Spleen (tissue), 11 donors: ENCODE data around the gene RBM42. TPM values are rescaled to one million over a fixed set of nuclear protein-coding genes. Genes with fewer than 3 reads are reported as not detected.
A peak's percentile ranks its signal among the peaks of the same experiment; 100 is the strongest.

Experiments
- DNase-seq: peaks from one replicate; pipeline ENCODE4 v3.0.0-alpha.2; 2020
- H3K27ac ChIP-seq, 8 donors: fragments of 200-600 bp; sonication (generic) in 7 of 8; 1 replicate in 4 of 8; 2 replicates in 4 of 8; pipeline versions ENCODE4 v1.5.0 to v1.8.0; 2016 to 2021; ENCODE audit warnings: inconsistent platforms in 4 of 8, mild to moderate bottlenecking in 4 of 8, moderate library complexity in 1 of 8
- H3K27me3 ChIP-seq, 7 donors: fragments of 200-600 bp; sonication (generic) in 6 of 7; replicated peaks in 1 of 7; 1 replicate in 4 of 7; 2 replicates in 3 of 7; pipeline versions ENCODE4 v1.5.0 to v1.8.0; 2016 to 2021; ENCODE audit warnings: inconsistent platforms in 3 of 7, mild to moderate bottlenecking in 1 of 7
- H3K36me3 ChIP-seq, 6 donors: fragments of 200-600 bp; sonication (generic) in 5 of 6; 1 replicate in 4 of 6; 2 replicates in 2 of 6; pipeline versions ENCODE4 v1.5.0 to v1.8.0; 2016 to 2021; ENCODE audit warnings: inconsistent platforms in 2 of 6
- H3K4me1 ChIP-seq, 6 donors: fragments of 200-600 bp; sonication (generic) in 5 of 6; 1 replicate in 3 of 6; 2 replicates in 3 of 6; pipeline versions ENCODE4 v1.5.0 to v1.8.0; 2016 to 2021; ENCODE audit warnings: inconsistent platforms in 3 of 6
- H3K4me3 ChIP-seq, 8 donors: fragments of 200-600 bp; sonication (generic) in 7 of 8; 1 replicate in 4 of 8; 2 replicates in 4 of 8; pipeline versions ENCODE4 v1.5.0 to v1.8.0; 2016 to 2021; ENCODE audit warnings: inconsistent platforms in 4 of 8, mild to moderate bottlenecking in 4 of 8, moderate library complexity in 2 of 8
- H3K9me3 ChIP-seq, 8 donors: fragments of 200-600 bp; sonication (generic) in 7 of 8; 1 replicate in 4 of 8; 2 replicates in 4 of 8; pipeline versions ENCODE4 v1.5.0 to v1.8.0; 2016 to 2021; ENCODE audit warnings: inconsistent platforms in 4 of 8
- CTCF ChIP-seq, 11 experiments: fragments of 200-600 bp in 7 of 11; fragments of 450-650 bp in 4 of 11; sonication (generic) in 4 of 11; IDR thresholded peaks in 8 of 11; conservative IDR thresholded peaks in 3 of 11; 1 replicate in 7 of 11; 2 replicates in 4 of 11; pipeline versions ENCODE4 v1.4.0 to v1.8.0; 2016 to 2021; ENCODE audit warnings: antibody characterized with exemption in 11 of 11, inconsistent platforms in 4 of 11, mild to moderate bottlenecking in 1 of 11
- POLR2A ChIP-seq, 3 donors: fragments of 450-650 bp; IDR thresholded peaks; one replicate each; pipeline ENCODE4 v1.5.1; 2017; ENCODE audit warnings: antibody characterized with exemption in 3 of 3, mild to moderate bottlenecking in 1 of 3
- POLR2AphosphoS5 ChIP-seq, 3 donors: sonication (generic); formaldehyde crosslinking; IDR thresholded peaks; one replicate each; pipeline ENCODE4 v1.5.1; 2017; ENCODE audit warnings: antibody characterized with exemption in 3 of 3
- WGBS, 5 donors: extraction: QIAGEN DNeasy Blood & Tissue Kit in 3 of 5; methylation state at CpG; one replicate each; pipeline versions ENCODE4 v1.1.5 to v1.1.7; 2013 to 2018; 5-methylcytosine and 5-hydroxymethylcytosine counted together
- intact Hi-C: fragments of 100-400 bp; cut with DNase I; formaldehyde crosslinking; loops from one replicate; pipeline ENCODE4 v1.15.0; 2023; ENCODE audit warnings: low total_unique reads
- polyA plus RNA-seq, 3 donors: library from polyadenylated mRNA; stranded (reverse); fragments of 200-250 nt; gene quantifications; one replicate each; pipeline ENCODE4 v1.2.1, GENCODE V29; 2013
- total RNA-seq, 7 donors: library from RNA; depleted of rRNA in 3 of 7; stranded (reverse); fragments of >200 nt in 3 of 7; fragmentation: NEBNext Ultra II Directional in 4 of 7; extraction: Animal tissue kit (Norgen Biotek cat#: 25700) in 4 of 7; gene quantifications; one replicate each; pipeline versions ENCODE4 v1.1.0 to v1.2.1, GENCODE V29; 2016 to 2021
- donor health status: healthy with polysubstance abuse.
- donor health status: DM: no; HTN: no; CAD: no; lungs with moderate emphysema.
- donor health status: DM: no; HTN: no; CAD: no.
- donor health status: Bipolar disorder and iron deficiency.
- donor health status: healthy.
- donor health status: DM: no; HTN: no; CAD: no.
- donor health status: DM: yes; HTN: yes; CAD: no.

Gene RBM42
- total and polyA plus RNA-seq, 10 donors = 48.2 to 71.9 (median 59.4) TPM

GRCh38 chr19:35671818-35672217 lies 43.0 kb downstream of the RBM42 start:
- WGBS, 5 donors = 33 to 56% (median 49%) methylated on average over 3 of the region's 3 CpGs
- peaks cover 0 to 61% (median 21%) of the 10 kb centered on the region in 7 donors for H3K27me3 ChIP-seq
- no peak overlapping the region for H3K27ac ChIP-seq
- H3K36me3 ChIP-seq = no peaks in the 10 kb centered on the region
- H3K9me3 ChIP-seq = no peaks in the 10 kb centered on the region
- H3K4me3 ChIP-seq = no peak overlapping the region
- H3K4me1 ChIP-seq = peaks cover 0 to 13% (median 9%) of the 10 kb centered on the region in 6 donors
- intact Hi-C loops = no loop called here
- DNase-seq = no peak
- TF ChIP-seq POLR2A (IDR thresholded peaks at IDR 0.05) = no peak
- no peak for TF ChIP-seq CTCF (IDR thresholded peaks at IDR 0.05 in 8 of 11, conservative IDR thresholded peaks at IDR 0.05 in 3 of 11)
- no peak for TF ChIP-seq POLR2AphosphoS5 (IDR thresholded peaks at IDR 0.05)

GRCh38 chr19:35673121-35673804 lies 44.4 kb downstream of the RBM42 start:
- Histone ChIP-seq H3K9me3 (no peaks in the 10 kb centered on the region), H3K4me1 (peaks cover 0 to 13% (median 9%) of the 10 kb centered on the region in 6 donors), H3K4me3 (peak overlapping the region in 6 of 8 donors; percentile 17 to 69 (median 36)), H3K27ac (peak overlapping the region in 1 of 8 donors; percentile 36), H3K27me3 (peaks cover 0 to 67% (median 21%) of the 10 kb centered on the region in 7 donors), H3K36me3 (no peaks in the 10 kb centered on the region)
- 4 to 10% (median 6%) methylated on average over 26 to 39 of the region's 39 CpGs for WGBS, 5 donors
- TF ChIP-seq POLR2AphosphoS5 (IDR thresholded peaks at IDR 0.05) = no peak
- DNase-seq = peak; percentile 77
- intact Hi-C loops = no loop called here

GRCh38 chr19:35675589-35676140 lies 46.8 kb downstream of the RBM42 start:
- H3K27me3 ChIP-seq = peaks cover 0 to 61% (median 21%) of the 10 kb centered on the region in 7 donors
- 79 to 86% (median 81%) methylated on average over 10 to 15 of the region's 15 CpGs for WGBS, 5 donors
- H3K4me1 ChIP-seq = peaks cover 0 to 13% (median 9%) of the 10 kb centered on the region in 6 donors
- intact Hi-C loops = no loop called here
- H3K9me3 ChIP-seq = no peaks in the 10 kb centered on the region
- DNase-seq = no peak
- H3K4me3 ChIP-seq = no peak overlapping the region
- no peak for TF ChIP-seq POLR2AphosphoS5 (IDR thresholded peaks at IDR 0.05)
- TF ChIP-seq POLR2A (IDR thresholded peaks at IDR 0.05) = no peak
- TF ChIP-seq CTCF (IDR thresholded peaks at IDR 0.05 in 8 of 11, conservative IDR thresholded peaks at IDR 0.05 in 3 of 11) = no peak
- H3K27ac ChIP-seq = no peak overlapping the region
- no peaks in the 10 kb centered on the region for H3K36me3 ChIP-seq

Other genes with a start within 250 kb of the RBM42 start
- 10 to 100 TPM in 5 of 7 donors, 1 to 10 TPM in 2; 3.0 to 53.5 (median 12.6) TPM for gene FFAR2, start 180.8 kb upstream of the RBM42 start, total RNA-seq
- 1 to 10 TPM in 2 of 3 donors, under 1 TPM in 1; 0.89 to 9.0 (median 5.7) TPM for gene FFAR2, start 180.8 kb upstream of the RBM42 start, polyA plus RNA-seq
- 1 to 10 TPM in 1 of 7 donors, not detected in 6; 3.1 TPM for gene KRTDAP, start 138.6 kb upstream of the RBM42 start, total RNA-seq
- gene KRTDAP, start 138.6 kb upstream of the RBM42 start, polyA plus RNA-seq = not detected
- gene DMKN, start 115.4 kb upstream of the RBM42 start, total RNA-seq = 10 to 100 TPM in 2 of 7 donors, 1 to 10 TPM in 5; 2.5 to 17.9 (median 4.4) TPM
- 10 to 100 TPM in 2 of 3 donors, 1 to 10 TPM in 1; 7.2 to 15.3 (median 10.7) TPM for gene DMKN, start 115.4 kb upstream of the RBM42 start, polyA plus RNA-seq
- gene SBSN, start 100.7 kb upstream of the RBM42 start, total RNA-seq = not detected
- under 1 TPM; 0.05 to 0.33 (median 0.19) TPM for gene SBSN, start 100.7 kb upstream of the RBM42 start, polyA plus RNA-seq
- gene GAPDHS, start 95.6 kb upstream of the RBM42 start, total RNA-seq = under 1 TPM in 1 of 7 donors, not detected in 6; 0.17 TPM
- gene GAPDHS, start 95.6 kb upstream of the RBM42 start, polyA plus RNA-seq = under 1 TPM in 2 of 3 donors, not detected in 1; 0.13 to 0.14 TPM
- 10 to 100 TPM; 47.6 to 67.7 (median 50.4) TPM for gene TMEM147, start 83.4 kb upstream of the RBM42 start, total RNA-seq
- gene TMEM147, start 83.4 kb upstream of the RBM42 start, polyA plus RNA-seq = 10 to 100 TPM; 57.9 to 88.7 (median 78.7) TPM
- not detected for gene ATP4A, start 65.4 kb upstream of the RBM42 start, total RNA-seq
- not detected for gene ATP4A, start 65.4 kb upstream of the RBM42 start, polyA plus RNA-seq
- not detected for gene PMIS2, start 42.9 kb upstream of the RBM42 start, total RNA-seq
- gene PMIS2, start 42.9 kb upstream of the RBM42 start, polyA plus RNA-seq = not detected
- 10 to 100 TPM; 10.3 to 24.4 (median 17.7) TPM for gene HAUS5, start 16.3 kb upstream of the RBM42 start, total RNA-seq
- 10 to 100 TPM; 12.4 to 23.8 (median 23.1) TPM for gene HAUS5, start 16.3 kb upstream of the RBM42 start, polyA plus RNA-seq
- gene ETV2, start 12.7 kb downstream of the RBM42 start, total RNA-seq = under 1 TPM in 2 of 7 donors, not detected in 5; 0.43 to 0.57 TPM
- 1 to 10 TPM in 2 of 3 donors, under 1 TPM in 1; 0.99 to 1.2 (median 1.1) TPM for gene ETV2, start 12.7 kb downstream of the RBM42 start, polyA plus RNA-seq
- gene COX6B1, start 19.3 kb downstream of the RBM42 start, total RNA-seq = 100 to 1,000 TPM; 208 to 672 (median 255) TPM
- gene COX6B1, start 19.3 kb downstream of the RBM42 start, polyA plus RNA-seq = 100 to 1,000 TPM; 640 to 837 (median 717) TPM
- gene UPK1A, start 37.5 kb downstream of the RBM42 start, total RNA-seq = not detected
- gene UPK1A, start 37.5 kb downstream of the RBM42 start, polyA plus RNA-seq = under 1 TPM in 1 of 3 donors, not detected in 2; 0.11 TPM
- gene ZBTB32, start 75.5 kb downstream of the RBM42 start, total RNA-seq = 1 to 10 TPM; 2.5 to 6.9 (median 4.0) TPM
- 1 to 10 TPM; 3.0 to 8.2 (median 4.8) TPM for gene ZBTB32, start 75.5 kb downstream of the RBM42 start, polyA plus RNA-seq
- gene KMT2B, start 89.0 kb downstream of the RBM42 start, total RNA-seq = 10 to 100 TPM; 36.6 to 58.2 (median 50.7) TPM
- gene KMT2B, start 89.0 kb downstream of the RBM42 start, polyA plus RNA-seq = 10 to 100 TPM; 17.6 to 37.2 (median 27.6) TPM
- gene IGFLR1, start 113.4 kb downstream of the RBM42 start, total RNA-seq = 10 to 100 TPM; 16.5 to 64.7 (median 43.5) TPM
- gene IGFLR1, start 113.4 kb downstream of the RBM42 start, polyA plus RNA-seq = 10 to 100 TPM; 30.1 to 62.9 (median 49.3) TPM
- gene U2AF1L4, start 116.4 kb downstream of the RBM42 start, total RNA-seq = 10 to 100 TPM; 27.3 to 65.1 (median 29.7) TPM
- 10 to 100 TPM; 27.2 to 96.5 (median 60.7) TPM for gene U2AF1L4, start 116.4 kb downstream of the RBM42 start, polyA plus RNA-seq
- 10 to 100 TPM; 37.5 to 55.7 (median 47.6) TPM for gene PSENEN, start 116.6 kb downstream of the RBM42 start, total RNA-seq
- 10 to 100 TPM; 61.9 to 71.3 (median 62.1) TPM for gene PSENEN, start 116.6 kb downstream of the RBM42 start, polyA plus RNA-seq
- 10 to 100 TPM in 5 of 7 donors, 1 to 10 TPM in 2; 7.0 to 19.5 (median 10.7) TPM for gene LIN37, start 119.5 kb downstream of the RBM42 start, total RNA-seq
- 10 to 100 TPM; 13.7 to 28.5 (median 18.5) TPM for gene LIN37, start 119.5 kb downstream of the RBM42 start, polyA plus RNA-seq
- gene HSPB6, start 128.0 kb downstream of the RBM42 start, total RNA-seq = 1 to 10 TPM; 2.1 to 5.9 (median 4.3) TPM
- 10 to 100 TPM in 1 of 3 donors, 1 to 10 TPM in 2; 2.9 to 11.0 (median 5.8) TPM for gene HSPB6, start 128.0 kb downstream of the RBM42 start, polyA plus RNA-seq
- gene PROSER3, start 129.1 kb downstream of the RBM42 start, total RNA-seq = 10 to 100 TPM in 6 of 7 donors, 1 to 10 TPM in 1; 6.6 to 25.2 (median 16.3) TPM
- 1 to 10 TPM; 2.0 to 8.4 (median 2.1) TPM for gene PROSER3, start 129.1 kb downstream of the RBM42 start, polyA plus RNA-seq
- gene ARHGAP33, start 146.5 kb downstream of the RBM42 start, total RNA-seq = 10 to 100 TPM in 6 of 7 donors, 1 to 10 TPM in 1; 7.4 to 25.2 (median 14.4) TPM
- 10 to 100 TPM in 1 of 3 donors, 1 to 10 TPM in 2; 3.1 to 10.9 (median 5.1) TPM for gene ARHGAP33, start 146.5 kb downstream of the RBM42 start, polyA plus RNA-seq
- not detected for gene PRODH2, start 183.8 kb downstream of the RBM42 start, total RNA-seq
- under 1 TPM in 1 of 3 donors, not detected in 2; 0.06 TPM for gene PRODH2, start 183.8 kb downstream of the RBM42 start, polyA plus RNA-seq
- under 1 TPM in 2 of 7 donors, not detected in 5; 0.20 to 0.60 TPM for gene NPHS1, start 223.5 kb downstream of the RBM42 start, total RNA-seq
- under 1 TPM; 0.10 to 0.58 (median 0.13) TPM for gene NPHS1, start 223.5 kb downstream of the RBM42 start, polyA plus RNA-seq
- under 1 TPM in 1 of 7 donors, not detected in 6; 0.17 TPM for gene KIRREL2, start 227.9 kb downstream of the RBM42 start, total RNA-seq
- gene KIRREL2, start 227.9 kb downstream of the RBM42 start, polyA plus RNA-seq = under 1 TPM; 0.10 to 0.27 (median 0.11) TPM
- 1 to 10 TPM in 3 of 7 donors, under 1 TPM in 2, not detected in 2; 0.57 to 3.6 (median 1.1) TPM for gene APLP1, start 239.5 kb downstream of the RBM42 start, total RNA-seq
- gene APLP1, start 239.5 kb downstream of the RBM42 start, polyA plus RNA-seq = 1 to 10 TPM in 2 of 3 donors, under 1 TPM in 1; 0.99 to 2.6 (median 2.4) TPM